Pancreas (tissue), 10 donors: ENCODE results near the gene LCN10. TPM values are rescaled to one million over a fixed set of nuclear protein-coding genes. Genes with fewer than 3 reads are reported as not detected.
A peak's percentile ranks its signal among the peaks of the same experiment; 100 is the strongest.
"Not testable (repeated sequence)": the region's sequence is repeated elsewhere in the genome, so short reads cannot be mapped to it uniquely, and the experiment has no call there.

Source experiments
- ATAC-seq, 4 donors: fragments of 200-7000 bp; cut with Tn5 transposase; one replicate each; pipeline versions ENCODE4 v1.8.0 to v1.9.1; 2020; ENCODE audit warnings: mild to moderate bottlenecking in 4 of 4, moderate library complexity in 4 of 4
- DNase-seq, 6 donors: peaks; one replicate each; pipeline ENCODE4 v3.0.0-alpha.2; 2020
- FAIRE-seq: peaks from 2 replicates; lab custom pipeline; 2012; peaks lifted over from hg19 to GRCh38; lab: Jason Lieb, UNC
- H3K27ac ChIP-seq, 4 donors: fragments of 200-600 bp; sonication (generic); 1 replicate in 3 of 4; 2 replicates in 1 of 4; pipeline versions ENCODE4 v1.5.0 to v1.8.0; 2020
- H3K27me3 ChIP-seq, 4 donors: fragments of 200-600 bp; one replicate each; pipeline ENCODE4 v1.8.0; 2021
- H3K36me3 ChIP-seq, 3 donors: fragments of 200-600 bp; sonication (generic) in 1 of 3; one replicate each; pipeline versions ENCODE4 v1.5.0 to v1.8.0; 2020 to 2021
- H3K4me1 ChIP-seq, 3 donors: fragments of 200-600 bp; one replicate each; pipeline ENCODE4 v1.8.0; 2021
- H3K4me3 ChIP-seq, 4 donors: fragments of 200-600 bp; sonication (generic) in 2 of 4; one replicate each; pipeline versions ENCODE4 v1.5.0 to v1.8.0; 2020 to 2021
- H3K9me3 ChIP-seq, 4 donors: fragments of 200-600 bp; one replicate each; pipeline ENCODE4 v1.8.0; 2021
- WGBS, 2 donors: extraction: QIAGEN DNeasy Blood & Tissue Kit; methylation state at CpG; one replicate each; pipeline ENCODE4 v1.1.7; 2013; 5-methylcytosine and 5-hydroxymethylcytosine counted together
- intact Hi-C, 3 donors: fragments of 100-400 bp; cut with DNase I; formaldehyde crosslinking; loops; one replicate each; pipeline versions ENCODE4 v1.11.1 to v1.14.2; 2022
- polyA plus RNA-seq, 2 donors: library from polyadenylated mRNA; stranded (reverse); fragments of 200-250 nt; gene quantifications; one replicate each; pipeline ENCODE4 v1.2.3, GENCODE V29; 2013
- total RNA-seq, 6 donors: library from RNA; stranded (reverse); fragmentation: NEBNext Ultra II Directional in 4 of 6; extraction: Animal tissue kit (Norgen Biotek cat#: 25700) in 4 of 6; gene quantifications; one replicate each; pipeline versions ENCODE4 v1.2.1 to v1.2.4, GENCODE V29; 2021 to 2023
- TF ChIP-seq, protein P1 (sequence below), 4 donors: fragments of 200-600 bp; sonication (generic) in 3 of 4; IDR thresholded peaks; one replicate each; pipeline versions ENCODE4 v1.5.0 to v1.8.0; 2021; ENCODE audit warnings: antibody characterized with exemption in 4 of 4
- donor health status: healthy with polysubstance abuse.
- donor health status: DM: no; HTN: no; CAD: no; lungs with moderate emphysema.
- donor health status: DM: no; HTN: no; CAD: no.
- donor health status: control.
- donor health status: control.
- donor health status: Bipolar disorder and iron deficiency.
- donor health status: DM: yes; HTN: yes; CAD: no.
- donor health status: DM: no; HTN: no; CAD: no.
- donor health status: DM: no; HTN: no; CAD: no.
- donor health status: DM: yes; HTN: yes; CAD: no.

LCN10 gene
- total and polyA plus RNA-seq, 8 donors, result 0.16 to 54.0 (median 1.6) TPM

DNA sequence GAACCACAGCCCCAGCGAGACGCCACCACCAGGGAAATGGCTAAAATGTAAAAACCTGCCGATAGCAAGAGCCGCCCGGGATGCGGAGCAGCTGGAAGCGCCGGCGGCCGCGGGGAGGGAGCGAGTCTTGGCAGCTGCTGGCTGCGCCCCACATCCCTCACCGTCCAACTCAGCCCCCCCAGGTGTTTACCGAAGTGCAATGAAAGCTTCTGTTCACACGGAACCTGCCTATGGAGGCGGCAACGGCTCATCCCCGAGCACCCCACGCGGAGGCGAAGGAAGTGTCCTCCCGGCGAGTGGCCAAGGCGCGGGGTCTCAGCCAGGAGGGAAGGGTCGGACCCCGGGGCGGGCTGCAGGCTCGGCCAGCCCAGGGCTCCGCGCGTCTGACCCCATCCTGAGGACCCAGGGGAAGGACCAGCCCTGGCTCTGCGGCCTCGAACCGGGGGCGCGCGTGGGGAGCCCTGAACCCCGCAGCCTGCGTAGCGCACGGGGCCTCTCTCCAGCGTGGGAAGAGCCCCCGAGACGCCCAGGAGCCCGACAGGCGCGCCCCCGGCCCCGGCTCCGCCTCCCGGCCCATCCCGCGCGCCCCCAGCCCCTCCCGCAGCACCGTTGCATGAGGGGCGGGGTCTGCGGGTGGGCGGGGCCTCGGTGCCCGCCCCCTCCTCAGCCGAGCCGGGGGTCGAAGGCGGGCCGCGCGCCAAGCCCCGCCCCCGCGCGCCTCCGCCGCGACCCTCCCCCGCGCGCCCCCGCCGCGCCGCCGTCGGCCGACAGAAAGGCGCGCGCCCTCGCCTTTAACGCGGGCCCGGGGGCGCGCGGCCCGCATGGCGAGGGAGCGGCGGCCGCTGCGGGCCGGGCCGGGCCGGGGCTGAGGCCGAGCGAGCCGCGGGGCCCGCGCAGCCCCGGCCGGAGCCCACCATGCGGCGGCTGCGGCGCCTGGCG is 30.7 kb downstream of the LCN10 start, which contains the start of gene DIPK1B:
Gene DIPK1B, plus strand, starts transcription at position 822 of the 939 bp plus-strand sequence. Its CDS starts 94 bp downstream, at position 916.
- 1 to 2% methylated on average over 66 to 119 of the region's 119 CpGs for WGBS, 2 donors
- Histone ChIP-seq H3K27me3 (no peaks in the 10 kb centered on the region), H3K9me3 (no peaks in the 10 kb centered on the region), H3K4me1 (peaks cover 0 to 6% (median 3%) of the 10 kb centered on the region in 3 donors), H3K36me3 (no peaks in the 10 kb centered on the region), H3K4me3 (peak within 1 kb of the TSS; percentile 37 to 57 (median 48)), H3K27ac (no peak within 1 kb of the TSS)
- no peak for FAIRE-seq
- intact Hi-C loops, result loop anchor here in 1 of 3 donors (10.0 kb wide), 1 partner anchor 227 kb away; the partner anchor contains the start of gene SEC16A
- peak in 4 of 6 donors; percentile 42 to 84 (median 64) for DNase-seq
- TF ChIP-seq, protein P1, sequence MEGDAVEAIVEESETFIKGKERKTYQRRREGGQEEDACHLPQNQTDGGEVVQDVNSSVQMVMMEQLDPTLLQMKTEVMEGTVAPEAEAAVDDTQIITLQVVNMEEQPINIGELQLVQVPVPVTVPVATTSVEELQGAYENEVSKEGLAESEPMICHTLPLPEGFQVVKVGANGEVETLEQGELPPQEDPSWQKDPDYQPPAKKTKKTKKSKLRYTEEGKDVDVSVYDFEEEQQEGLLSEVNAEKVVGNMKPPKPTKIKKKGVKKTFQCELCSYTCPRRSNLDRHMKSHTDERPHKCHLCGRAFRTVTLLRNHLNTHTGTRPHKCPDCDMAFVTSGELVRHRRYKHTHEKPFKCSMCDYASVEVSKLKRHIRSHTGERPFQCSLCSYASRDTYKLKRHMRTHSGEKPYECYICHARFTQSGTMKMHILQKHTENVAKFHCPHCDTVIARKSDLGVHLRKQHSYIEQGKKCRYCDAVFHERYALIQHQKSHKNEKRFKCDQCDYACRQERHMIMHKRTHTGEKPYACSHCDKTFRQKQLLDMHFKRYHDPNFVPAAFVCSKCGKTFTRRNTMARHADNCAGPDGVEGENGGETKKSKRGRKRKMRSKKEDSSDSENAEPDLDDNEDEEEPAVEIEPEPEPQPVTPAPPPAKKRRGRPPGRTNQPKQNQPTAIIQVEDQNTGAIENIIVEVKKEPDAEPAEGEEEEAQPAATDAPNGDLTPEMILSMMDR (IDR thresholded peaks at IDR 0.05), result no peak
- ATAC-seq, result peak; percentile 26 to 54 (median 46)

DNA sequence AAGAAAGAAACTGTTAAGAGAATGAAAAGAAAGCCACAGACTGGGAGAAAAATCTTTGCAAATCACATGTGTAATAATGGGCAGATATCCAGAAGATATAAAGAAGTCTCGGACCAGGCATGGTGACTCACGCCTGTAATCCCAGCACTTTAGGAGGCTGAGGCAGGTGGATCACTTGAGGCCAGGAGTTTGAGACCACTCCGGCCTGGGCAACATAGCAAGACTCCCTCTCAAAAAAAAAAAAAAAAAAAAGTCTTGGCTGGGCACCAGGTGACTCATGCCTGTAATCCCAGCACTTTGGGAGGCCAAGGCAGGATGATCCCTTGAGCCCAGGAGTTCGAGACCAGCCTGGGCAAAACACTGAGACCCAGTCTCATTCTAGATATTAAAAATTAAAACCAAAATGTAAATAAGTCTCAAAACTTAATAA is 31.5 kb downstream of the LCN10 start:
- FAIRE-seq, result not testable (repeated sequence)

DNA sequence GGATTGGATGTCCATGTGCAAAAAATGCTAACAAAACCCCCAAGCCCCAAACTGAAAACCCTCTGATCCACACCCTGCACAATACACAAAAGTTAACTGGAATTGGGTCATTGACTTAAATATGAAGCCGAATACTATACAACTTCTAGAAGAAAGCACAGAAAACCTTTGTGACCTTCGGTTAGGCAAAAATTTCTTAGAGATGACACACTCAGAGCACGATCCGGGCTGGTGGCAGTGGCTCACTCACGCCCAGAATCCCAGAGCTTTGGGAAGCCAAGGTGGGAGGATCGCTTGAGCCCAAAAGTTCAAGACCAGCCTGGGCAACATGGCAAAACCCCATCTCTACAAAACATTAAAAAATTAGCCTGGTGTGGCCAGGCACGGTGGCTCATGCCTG is 32.2 kb downstream of the LCN10 start:
- FAIRE-seq, result no peak
- Histone ChIP-seq H3K36me3 (no peaks in the 10 kb centered on the region), H3K27me3 (no peaks in the 10 kb centered on the region), H3K27ac (no peak overlapping the region), H3K4me3 (no peak overlapping the region), H3K9me3 (no peaks in the 10 kb centered on the region), H3K4me1 (peaks cover 0 to 6% (median 3%) of the 10 kb centered on the region in 3 donors)
- WGBS, 2 donors, result 90 to 92% methylated on average over 7 of the region's 7 CpGs
- TF ChIP-seq, protein P1 (IDR thresholded peaks at IDR 0.05), result no peak
- no peak for DNase-seq
- no peak for ATAC-seq
- intact Hi-C loops, result loop anchor here in 1 of 3 donors (10.0 kb wide), 1 partner anchor 226 kb away; the partner anchor contains the start of gene SEC16A

More for the DNA sequence above, 31.5 kb downstream of the LCN10 start:
- H3K4me1 ChIP-seq, H3K36me3 ChIP-seq, H3K9me3 ChIP-seq, H3K27me3 ChIP-seq, H3K4me3 ChIP-seq, H3K27ac ChIP-seq: not testable (repeated sequence)
- intact Hi-C loops, result loop anchor here in 1 of 3 donors (10.0 kb wide), 1 partner anchor 226 kb away; the partner anchor contains the start of gene SEC16A
- ATAC-seq, result peak; percentile 34 to 45 (median 38)
- WGBS, 2 donors, result 34 to 35% methylated on average over 4 of the region's 4 CpGs
- peak in 1 of 6 donors; percentile 31 for DNase-seq

DNA sequence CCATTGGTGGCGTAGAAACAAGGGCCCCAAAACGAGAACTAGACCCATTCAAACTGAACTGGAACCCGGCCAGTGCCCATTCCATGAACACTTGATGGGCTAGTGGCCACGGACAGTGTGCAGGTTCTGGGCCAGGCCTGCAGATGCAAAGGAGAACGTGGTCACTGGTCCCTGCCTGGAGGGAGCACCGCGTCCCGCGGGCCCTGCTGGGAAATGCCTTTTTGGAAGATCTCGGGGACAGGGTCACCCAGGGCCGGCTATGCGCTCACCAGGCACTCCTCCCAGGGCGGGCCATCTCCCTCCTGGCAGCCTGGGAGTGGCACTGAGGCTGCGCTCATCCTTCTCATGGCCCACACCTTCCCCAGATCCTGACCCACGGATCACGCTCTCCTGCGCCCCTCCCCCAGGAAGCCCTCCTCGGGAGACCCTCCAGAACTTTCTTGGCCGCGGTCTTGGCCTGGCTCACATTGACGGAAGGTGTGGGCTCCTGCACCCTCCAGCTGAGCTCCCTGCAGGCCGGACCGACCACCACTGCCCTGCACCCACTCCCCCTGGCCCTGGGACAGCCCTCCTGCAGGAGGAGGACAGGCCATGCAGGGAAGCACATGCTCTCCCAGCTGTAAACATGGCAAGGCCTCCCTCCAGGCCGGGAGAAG is 33.2 kb downstream of the LCN10 start:
- FAIRE-seq (no peak), DNase-seq (peak in 3 of 6 donors; percentile 21 to 73 (median 50)), ATAC-seq (no peak)
- Histone ChIP-seq H3K27me3 (no peaks in the 10 kb centered on the region), H3K4me1 (peaks cover 0 to 6% (median 3%) of the 10 kb centered on the region in 3 donors), H3K36me3 (no peaks in the 10 kb centered on the region), H3K4me3 (no peak overlapping the region), H3K9me3 (no peaks in the 10 kb centered on the region), H3K27ac (no peak overlapping the region)
- WGBS, 2 donors, result 92 to 94% methylated on average over 24 of the region's 24 CpGs
- TF ChIP-seq, protein P1 (IDR thresholded peaks at IDR 0.05), result no peak
- intact Hi-C loops, result loop anchor here in 1 of 3 donors (10.0 kb wide), 1 partner anchor 225 kb away; the partner anchor contains the start of gene SEC16A
